ENCODE data around the gene POLR2M.

The POLR2M gene

DNA sequence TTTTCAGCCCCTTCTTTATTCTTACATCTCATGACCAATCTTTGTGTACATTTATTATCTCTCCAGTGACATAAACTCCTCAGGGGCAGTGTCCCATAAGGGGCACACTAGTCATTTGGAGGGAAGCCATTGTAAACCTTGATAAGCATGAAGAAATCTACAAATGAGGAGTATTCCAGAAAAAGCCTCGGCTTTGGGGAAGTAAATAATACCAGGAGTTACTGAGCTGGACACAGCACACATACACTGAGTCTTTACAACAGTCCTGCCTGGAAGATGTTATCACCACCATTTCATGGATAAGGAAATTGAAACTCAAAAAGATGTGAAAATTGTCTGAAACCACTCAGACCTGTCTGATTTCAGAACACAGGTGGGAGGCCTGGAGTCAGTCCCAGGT lies 15.4 kb upstream of the POLR2M start:
- FAIRE-seq (peak; percentile 9), DNase-seq (ENCODE audit: low spot score) (no peak)

DNA sequence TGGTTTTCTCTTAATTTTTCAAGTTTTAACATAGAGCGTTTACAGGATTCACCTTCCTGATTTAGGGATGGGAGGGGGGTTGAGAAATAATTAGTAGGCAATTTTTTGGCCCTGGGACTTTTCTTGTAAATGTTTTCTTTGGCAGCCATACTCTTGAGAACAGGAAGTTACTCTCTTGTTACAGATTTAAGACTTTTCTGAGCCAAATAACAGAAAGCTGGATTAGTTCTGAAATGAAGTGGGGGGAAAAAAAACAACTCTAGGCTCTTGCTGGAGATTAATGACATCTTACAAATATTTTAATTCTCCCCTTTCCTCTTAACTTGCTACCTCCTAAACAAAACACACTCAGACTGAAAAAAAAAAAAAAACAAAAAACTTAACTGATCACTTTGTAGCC lies 13.8 kb upstream of the POLR2M start:
- FAIRE-seq (no peak), DNase-seq (ENCODE audit: low spot score) (no peak)

DNA sequence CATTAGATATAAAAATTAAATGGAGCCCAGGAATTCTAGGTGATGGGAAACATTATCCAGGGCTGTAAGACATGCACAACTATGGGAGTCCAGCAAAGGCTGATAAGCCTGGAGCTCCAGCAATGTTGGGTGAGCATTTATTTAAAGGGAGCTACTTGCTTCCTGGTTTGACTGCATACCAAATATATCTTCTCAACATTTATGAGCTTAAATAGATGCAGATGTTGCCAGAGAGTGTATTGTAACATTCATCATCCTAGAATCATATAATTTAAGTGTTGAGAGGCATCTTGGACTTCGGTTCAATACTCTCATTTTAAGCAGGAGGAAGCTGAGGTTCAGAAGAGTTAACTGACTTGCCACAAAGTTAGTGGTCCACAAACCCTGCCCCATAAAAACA lies 12.2 kb upstream of the POLR2M start:
- FAIRE-seq (no peak), DNase-seq (ENCODE audit: low spot score) (no peak)

DNA sequence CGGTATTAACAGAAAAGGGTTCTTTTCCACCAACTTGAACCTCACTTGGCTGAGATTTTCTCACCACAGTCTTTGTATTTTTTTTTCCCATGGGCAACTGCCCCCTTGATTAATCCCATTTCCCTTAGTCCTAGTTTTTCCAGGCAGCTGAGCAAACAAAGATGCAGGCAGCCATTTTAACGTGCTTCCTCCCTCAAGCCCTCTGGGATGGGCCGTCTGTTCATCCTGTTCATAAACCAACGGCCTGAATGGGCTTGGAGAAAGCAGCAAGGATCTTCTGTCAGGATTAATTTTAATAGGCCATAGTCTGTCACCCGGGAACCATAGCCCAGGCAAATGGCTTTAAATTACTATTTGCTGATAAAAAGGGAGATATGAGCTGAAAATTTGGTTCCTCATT lies 10.4 kb upstream of the POLR2M start:
- FAIRE-seq, result no peak
- no peak for DNase-seq (ENCODE audit: low spot score)

DNA sequence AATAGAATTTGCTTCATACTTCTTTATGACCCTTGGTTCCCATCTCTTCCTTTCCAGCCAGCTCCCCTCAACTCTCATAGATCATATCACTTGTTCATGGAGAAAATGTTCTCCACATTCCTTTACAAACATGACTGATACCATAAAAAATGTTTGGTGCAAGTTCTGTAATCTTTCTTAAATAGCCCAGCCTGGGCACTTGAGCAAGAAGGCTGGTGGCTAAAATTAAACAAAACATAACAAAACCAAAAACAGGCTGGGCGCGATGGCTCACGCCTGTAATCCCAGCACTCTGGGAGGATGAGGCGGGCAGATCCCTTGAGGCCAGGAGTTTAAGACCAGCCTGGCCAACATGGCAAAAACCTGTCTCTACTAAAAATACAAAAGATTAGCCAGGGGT lies 8.9 kb upstream of the POLR2M start:
- no peak for FAIRE-seq
- no peak for DNase-seq (ENCODE audit: low spot score)

DNA sequence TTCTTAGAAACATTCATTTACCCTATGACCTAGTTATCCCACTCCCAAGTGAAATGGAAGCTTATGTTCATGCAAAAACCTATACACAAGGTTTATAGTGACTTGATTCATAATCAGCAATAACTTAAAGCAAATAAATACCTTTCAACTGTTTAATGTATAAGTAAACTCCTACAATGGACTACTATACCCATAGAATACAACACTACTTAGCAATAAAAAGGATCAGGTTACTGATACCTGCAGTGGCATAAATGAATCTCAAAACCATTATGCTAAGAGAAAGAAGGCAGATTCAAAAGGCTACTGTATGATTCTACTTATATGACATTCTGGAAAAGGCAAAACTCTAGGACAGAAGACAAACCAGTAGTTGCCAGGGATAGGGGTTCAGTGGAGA lies 8.3 kb upstream of the POLR2M start:
- FAIRE-seq (no peak), DNase-seq (ENCODE audit: low spot score) (no peak)

DNA sequence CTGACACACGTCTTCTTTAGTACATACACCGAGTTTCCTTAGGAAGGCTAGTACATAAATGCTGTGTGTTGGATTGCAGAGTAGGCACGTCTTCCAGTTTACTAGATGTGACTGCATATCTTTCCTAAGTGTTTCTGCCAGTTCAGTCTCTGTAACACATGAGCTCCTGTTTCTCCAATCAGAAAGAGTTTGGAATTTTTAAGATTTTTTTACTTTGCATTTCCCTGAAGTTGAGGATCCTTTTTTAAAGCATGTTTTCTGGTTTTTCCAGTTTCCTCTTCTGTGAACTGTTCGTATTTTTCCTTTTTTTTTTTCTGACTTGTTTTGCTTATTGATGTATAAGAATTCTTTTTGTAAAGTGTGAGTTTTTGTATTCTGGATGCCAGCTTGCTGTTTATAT lies 7.5 kb upstream of the POLR2M start:
- FAIRE-seq, result no peak
- DNase-seq (ENCODE audit: low spot score), result no peak

DNA sequence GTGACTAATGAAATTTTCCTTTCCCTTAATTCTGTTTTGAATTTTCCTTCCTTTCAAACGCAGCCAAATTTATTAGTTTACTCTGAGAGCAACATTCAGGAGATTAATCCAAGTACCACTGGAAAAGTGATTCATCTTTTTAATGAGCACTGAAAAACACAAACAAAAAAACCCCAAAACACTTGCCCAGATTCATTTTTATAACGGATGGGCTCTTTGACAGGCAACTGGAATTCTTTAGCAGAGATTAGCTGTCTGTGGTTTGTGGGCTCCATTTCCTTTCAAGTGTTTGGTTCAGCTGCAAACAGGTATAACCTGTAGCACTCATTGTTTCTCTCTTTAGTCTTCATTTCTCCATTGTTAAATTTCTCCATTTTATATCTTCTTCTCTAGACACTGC lies 3.1 kb upstream of the POLR2M start:
- peak; percentile 33 for DNase-seq (ENCODE audit: low spot score)
- FAIRE-seq, result no peak

DNA sequence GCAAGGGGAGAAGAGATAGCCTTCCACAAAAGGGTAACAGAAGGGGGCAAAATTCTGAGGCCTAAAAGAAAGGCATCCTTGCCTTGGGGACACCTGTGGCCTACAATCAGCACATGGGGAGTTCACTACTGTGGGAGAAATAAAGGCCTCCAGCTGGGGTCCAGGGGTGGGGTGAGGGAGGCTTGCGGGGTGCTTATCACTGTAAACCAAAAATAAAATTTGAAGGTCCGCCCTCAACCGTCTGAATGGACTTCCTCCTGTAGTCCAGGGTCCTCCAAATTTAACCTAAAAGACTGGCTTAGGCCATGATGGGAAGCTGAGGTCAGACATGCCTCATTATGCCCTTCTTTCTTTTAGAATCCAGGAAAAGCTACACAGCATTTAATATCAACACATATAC lies 2.1 kb upstream of the POLR2M start:
- no peak for FAIRE-seq
- DNase-seq (ENCODE audit: low spot score), result no peak

DNA sequence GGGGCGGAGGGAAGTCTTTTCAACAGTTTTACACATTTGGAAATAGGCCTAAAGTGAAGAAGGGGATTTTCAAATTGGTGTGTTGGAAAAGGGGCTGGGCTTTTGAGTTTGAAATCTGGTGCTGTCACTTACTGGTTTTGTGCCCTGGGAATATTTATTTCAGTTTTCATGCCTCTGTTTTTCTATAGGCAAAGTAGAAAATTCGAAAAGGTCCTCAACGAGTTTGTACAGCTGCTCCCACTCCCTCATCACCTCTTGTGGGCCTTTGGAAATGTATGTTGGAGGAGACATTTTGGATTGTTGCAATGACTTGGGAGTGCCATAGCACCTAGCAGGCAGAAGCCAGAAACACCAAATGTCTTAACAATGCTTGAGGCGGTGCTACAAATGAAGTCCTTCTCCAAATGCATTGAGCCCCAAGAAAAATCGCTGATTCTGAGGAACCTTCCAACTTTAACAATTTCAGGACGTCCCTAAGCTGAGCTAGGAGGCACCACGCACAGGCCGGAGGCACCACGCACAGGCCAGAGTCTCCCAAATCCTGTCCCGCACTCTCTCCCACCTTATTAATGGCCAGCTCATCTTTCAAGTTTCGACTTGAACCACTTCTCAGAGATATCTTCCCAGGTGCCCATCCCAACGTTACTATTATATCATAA lies 639 bp upstream of the POLR2M start:
- DNase-seq (ENCODE audit: low spot score) (no peak), FAIRE-seq (no peak)

DNA sequence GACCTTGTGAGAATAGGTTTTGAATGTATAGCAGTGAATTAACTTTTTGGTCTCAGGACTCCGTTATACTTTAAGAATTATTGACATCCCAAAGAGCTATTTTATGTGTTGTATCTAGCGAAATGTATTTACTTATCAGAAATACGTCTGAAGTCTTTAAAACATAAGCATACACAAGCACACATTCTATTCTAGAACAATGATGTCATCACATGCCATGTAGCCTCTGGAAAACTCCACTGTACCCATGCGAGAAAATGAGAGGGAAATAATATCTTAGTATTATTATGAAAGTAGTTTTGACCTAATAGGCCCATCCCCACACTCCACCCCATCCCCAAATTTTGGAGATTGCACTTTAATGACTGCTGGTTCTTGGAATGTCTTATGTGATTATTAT lies 1.5 kb downstream of the POLR2M start:
- DNase-seq (ENCODE audit: low spot score) (no peak), FAIRE-seq (no peak)

DNA sequence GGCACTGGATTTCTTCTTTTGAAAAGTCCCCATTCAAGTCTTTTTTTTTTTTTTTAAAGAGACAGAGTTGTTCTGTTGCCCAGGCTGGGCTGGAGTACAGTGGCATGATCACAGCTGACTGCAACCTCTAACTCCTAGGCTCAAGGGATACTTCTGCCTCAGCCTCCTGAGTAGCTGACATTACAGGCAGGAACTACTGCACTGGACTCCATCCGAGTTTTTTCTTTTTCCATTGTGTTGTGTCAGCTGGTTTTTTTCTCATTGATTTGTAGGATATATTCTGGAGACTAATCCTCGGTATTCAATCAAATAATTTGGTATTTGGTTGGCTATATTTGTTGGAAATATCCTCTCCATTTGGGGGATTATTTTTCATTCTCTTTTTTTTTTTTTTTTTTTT lies 11.8 kb downstream of the POLR2M start:
- FAIRE-seq (no peak), DNase-seq (ENCODE audit: low spot score) (no peak)

DNA sequence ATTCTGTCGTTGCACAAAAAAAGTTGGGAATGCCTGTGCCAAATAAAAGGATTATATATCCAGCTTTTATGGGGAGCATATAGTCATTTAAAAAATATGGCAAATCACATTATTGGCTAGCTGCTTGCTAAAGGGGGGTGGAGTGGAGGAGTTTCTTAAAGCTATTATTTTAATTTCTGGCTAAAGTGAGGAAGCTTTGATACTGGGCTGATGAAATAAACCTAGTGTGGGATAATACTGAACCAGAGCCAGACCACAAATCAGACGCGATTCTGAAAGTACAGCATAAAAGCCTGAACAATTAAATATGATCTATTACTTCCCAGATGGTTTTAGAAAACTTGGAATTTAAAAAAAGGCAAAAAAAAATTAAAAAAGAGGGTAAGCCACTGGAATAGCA lies 14.4 kb downstream of the POLR2M start:
- DNase-seq (ENCODE audit: low spot score), result no peak
- FAIRE-seq, result no peak

DNA sequence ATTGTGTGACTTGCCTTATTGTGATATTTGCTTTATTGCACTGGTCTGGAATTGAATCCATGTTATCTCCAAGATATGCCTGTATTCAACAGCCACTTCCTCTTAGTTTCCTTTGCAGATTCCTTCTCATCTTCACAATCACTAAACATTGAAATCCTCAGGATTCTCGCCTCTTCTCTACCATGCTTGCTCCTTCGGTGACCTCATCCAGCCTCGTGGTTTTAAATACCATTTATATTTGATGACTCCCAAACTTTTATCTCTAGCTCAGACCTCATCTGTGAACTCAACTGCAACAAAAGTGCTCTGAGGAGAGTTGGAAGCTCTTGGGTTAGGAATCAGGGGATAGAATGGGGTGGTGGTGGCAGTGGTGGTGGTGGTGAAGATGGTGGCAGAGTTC lies 19.9 kb downstream of the POLR2M start:
- no peak for FAIRE-seq
- DNase-seq (ENCODE audit: low spot score), result no peak

DNA sequence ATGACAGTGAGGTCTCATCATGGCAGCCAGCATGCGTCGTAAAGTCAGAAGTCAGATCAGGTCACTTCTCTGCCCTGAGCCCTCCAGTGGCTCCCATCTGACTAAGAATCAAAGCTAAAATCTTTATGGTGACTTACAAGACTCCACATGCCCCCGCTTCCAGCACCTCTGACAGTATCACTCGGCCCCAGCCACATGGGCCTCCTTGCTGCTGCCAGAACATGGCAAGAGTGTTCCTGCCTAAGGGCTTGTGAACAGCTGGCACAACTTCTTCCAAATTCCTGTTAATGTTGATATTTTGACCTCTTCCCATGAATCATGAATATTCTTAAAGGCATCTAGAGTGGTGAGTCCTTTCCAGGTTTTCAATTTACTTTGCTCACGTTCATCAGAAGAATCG lies 20.5 kb downstream of the POLR2M start:
- DNase-seq (ENCODE audit: low spot score) (no peak), FAIRE-seq (no peak)

DNA sequence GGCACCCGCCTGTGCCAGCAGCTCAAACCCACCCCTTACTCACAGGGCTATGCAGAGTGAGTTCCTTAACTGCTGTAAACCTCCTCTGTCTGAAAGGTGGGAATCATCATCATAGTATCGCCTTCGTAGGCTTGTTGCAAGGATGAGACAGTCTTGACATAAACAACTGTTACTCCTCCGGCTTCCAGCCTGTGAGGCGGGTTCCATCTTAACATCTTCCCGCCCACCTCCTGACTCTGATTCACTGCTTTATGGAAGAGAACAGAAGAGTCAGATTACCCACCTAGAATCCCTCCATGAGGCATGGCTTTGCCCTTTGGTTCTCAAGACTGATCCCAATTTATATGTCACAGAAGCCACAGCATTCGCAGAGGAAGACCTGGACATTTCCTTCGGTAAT lies 21.9 kb downstream of the POLR2M start:
- no peak for FAIRE-seq

DNA sequence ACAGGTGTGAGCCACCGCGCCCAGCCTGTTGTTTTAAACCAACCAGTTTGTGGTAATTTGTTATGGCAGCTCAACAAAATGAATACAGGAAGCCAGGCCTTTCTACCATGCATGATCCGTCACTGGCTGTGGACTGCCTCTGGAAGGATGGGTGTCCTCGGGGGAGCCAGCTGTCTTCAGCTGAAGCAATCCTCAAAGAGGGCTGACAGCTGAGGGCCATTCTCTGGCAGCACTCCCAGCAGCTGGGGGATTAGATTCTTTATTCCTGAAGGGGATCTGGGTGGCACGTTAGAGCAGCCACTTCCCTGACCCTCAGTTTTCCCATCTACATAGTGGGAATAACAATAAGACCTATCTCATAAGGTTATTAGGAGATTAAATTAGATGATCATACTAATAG lies 24.4 kb downstream of the POLR2M start:
- FAIRE-seq (no peak), DNase-seq (ENCODE audit: low spot score) (no peak)

More for the DNA sequence above, 21.9 kb downstream of the POLR2M start:
- DNase-seq (ENCODE audit: low spot score), result no peak

DNA sequence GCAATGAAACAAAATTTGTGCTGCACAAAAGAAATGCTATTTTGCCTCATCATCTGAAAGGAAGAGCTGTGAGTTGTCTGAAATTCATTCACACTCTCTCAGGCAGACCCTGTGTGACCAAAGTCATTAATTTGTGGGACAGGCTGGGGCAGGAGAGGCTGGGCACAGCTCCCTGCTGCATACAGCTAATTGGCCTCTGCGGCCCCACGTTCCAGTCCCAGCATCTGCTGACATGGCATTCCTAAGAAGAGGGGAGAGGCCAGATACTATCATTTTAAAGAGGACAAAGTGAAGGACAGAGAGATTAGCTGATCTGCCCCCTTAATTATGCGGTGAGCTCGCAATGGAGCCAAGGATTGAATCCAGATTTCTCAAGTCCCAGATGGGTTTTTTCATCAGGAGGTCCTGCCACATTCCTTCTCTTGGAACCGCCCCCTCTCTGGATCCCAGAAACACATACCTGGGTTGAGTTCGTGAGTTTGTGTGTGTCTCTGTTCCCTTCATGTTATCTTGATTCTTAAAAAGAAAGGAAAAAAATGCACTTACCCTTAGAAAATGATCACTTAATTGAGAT lies 25.1 kb downstream of the POLR2M start:
- DNase-seq (ENCODE audit: low spot score), result no peak
- no peak for FAIRE-seq

DNA sequence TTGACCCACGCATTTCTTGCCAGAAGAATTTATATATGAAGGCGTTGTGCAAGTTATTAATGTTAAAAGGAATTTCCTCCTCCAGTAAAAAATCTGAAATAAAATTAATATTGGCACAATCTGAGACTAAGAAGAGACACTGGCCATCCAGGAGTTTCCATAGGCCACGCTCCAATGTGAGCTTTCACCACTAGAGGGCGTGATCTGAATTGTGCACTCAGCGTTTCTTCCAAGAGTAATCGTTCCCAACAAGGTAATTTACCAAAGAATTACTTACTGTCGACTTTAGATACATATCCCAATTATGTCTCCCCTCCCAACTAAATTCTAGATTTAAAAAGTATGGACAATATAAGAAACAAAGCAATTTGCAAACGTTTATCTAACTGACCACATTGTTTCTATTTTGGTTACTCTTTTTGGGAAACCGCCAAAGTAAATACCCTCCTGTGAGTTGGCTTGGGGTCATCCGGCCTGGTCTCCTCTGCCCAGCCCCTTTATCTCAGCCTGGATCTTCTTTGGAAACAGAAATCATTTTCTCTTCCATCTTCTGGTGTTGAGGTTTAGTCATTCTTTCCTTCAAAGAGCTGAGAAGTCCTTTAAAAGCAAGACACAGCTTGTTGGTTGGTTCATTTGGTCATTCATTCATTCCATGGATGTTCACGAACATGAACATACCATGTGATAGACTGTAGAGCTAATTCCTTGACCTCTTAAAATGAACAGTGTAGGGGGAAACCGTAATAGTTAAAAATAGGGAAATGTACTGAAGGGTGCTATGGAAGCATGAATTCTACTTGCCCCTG lies 26.2 kb downstream of the POLR2M start:
- FAIRE-seq (peak; percentile 53), DNase-seq (ENCODE audit: low spot score) (peak; percentile 76)

DNA sequence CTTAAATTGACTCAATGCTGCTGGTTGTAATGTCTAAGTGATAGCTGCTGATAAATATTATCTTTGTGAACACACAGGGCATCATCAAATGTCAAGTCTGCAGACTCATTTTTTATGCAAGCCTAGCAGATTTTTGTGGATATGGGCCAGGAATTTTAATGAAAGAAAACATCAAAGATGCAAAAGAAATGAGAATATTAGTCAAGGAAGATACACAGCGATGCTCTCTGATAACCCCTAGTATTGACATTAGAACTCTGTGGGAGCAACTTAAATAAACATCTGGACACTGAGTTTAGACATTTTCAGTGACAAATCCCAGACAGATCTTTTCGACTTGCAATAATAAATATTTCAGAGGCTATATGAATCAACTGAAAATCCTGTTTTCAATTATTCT lies 28.3 kb downstream of the POLR2M start:
- FAIRE-seq (no peak), DNase-seq (ENCODE audit: low spot score) (no peak)

DNA sequence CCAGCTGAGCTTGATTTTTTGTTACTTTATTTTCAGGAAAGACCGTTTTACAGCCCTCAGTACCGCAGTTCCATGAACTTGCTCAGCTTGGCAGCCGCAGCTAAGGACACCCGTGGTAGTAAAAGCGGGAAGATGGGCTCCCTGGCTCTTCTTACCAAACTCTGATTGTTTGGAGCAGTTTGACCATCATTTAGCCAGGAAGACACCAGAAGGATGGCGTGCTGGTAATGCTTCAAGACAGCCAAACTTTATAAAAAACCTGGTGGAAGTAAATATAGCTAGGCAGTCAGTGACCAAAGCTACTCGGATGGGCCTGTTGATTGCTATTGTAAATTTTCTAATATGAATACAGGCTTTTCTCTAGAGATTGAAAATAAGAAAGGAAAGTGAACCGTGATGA lies 28.9 kb downstream of the POLR2M start:
- FAIRE-seq (no peak), DNase-seq (ENCODE audit: low spot score) (no peak)

DNA sequence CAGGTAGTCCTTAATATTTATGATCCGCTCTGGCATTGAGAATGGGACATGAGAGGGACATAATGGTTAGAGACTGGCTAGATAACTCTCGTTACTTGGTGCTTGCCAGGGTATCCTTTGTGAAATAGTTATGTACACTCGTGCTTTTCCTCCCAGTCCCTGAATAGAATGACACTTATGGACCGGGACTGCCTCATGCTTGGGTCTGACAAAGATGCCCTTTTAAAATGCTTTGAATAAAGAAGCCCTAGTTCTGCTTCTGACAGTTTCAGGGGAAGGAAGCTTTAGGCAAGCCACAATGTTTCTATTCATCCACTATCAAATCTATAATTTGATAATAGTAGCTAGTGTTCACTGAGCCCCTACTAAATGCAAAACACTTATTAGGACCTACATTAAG lies 29.4 kb downstream of the POLR2M start:
- no peak for FAIRE-seq
- no peak for DNase-seq (ENCODE audit: low spot score)

DNA sequence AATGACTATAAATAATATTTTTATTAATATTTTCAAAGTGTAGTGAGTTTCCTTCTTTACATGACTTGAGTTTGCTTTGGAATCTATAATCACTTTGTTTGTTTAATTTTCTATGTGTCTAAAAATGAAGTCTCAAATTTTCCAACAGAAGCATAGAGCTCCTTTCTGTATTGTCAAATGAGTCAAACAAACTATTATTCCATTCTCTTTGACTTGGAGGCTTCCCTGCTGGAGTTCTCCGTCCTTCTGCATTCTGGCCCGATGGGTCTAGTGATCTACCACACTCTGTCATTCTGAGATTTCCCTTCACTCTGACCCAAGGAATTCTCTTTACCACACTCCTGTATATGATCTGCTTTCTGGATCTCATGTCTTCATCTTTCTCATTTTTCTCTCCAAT lies 30.1 kb downstream of the POLR2M start:
- no peak for FAIRE-seq

More for the DNA sequence above, 30.1 kb downstream of the POLR2M start:
- no peak for DNase-seq (ENCODE audit: low spot score)

Measured in urothelium cell line (cell line).